DND-41 (cell line): Measurements from ENCODE around the gene FAAH.

Experiments used
- CTCF ChIP-seq: IDR thresholded peaks from 2 replicates; pipeline ENCODE4 v1.5.1; 2012; ENCODE audit warnings: borderline replicate concordance, low read length, moderate library complexity, mild to moderate bottlenecking; ENCODE audit not compliant: poor library complexity, severe bottlenecking; ENCODE audit errors: extremely low read depth
- EZH2 ChIP-seq: IDR thresholded peaks from 3 replicates; pipeline ENCODE4 v1.6.1; 2012; ENCODE audit warnings: borderline replicate concordance, low read depth, mild to moderate bottlenecking, moderate library complexity, low read length, inconsistent platforms; ENCODE audit not compliant: severe bottlenecking

- TF ChIP-seq EZH2 = no peak
- TF ChIP-seq CTCF = no peak
These were observed 49.6 kb upstream of the FAAH start for GRCh38 chr1:46344481-46344880.
